NT2/D1 (cell line): ENCODE data around the gene RTRAF.

Experiments used
- DNase-seq: peaks from one replicate; pipeline ENCODE4 v3.0.0-alpha.2; 2011; ENCODE audit warnings: low read depth, low spot score
- H3K27me3 ChIP-seq: 2 replicates; pipeline ENCODE4 v1.6.0; 2011; ENCODE audit warnings: mild to moderate bottlenecking; ENCODE audit not compliant: insufficient read length, insufficient read depth
- H3K36me3 ChIP-seq: 2 replicates; pipeline ENCODE4 v1.6.1; 2011; ENCODE audit warnings: mild to moderate bottlenecking, low read length, mixed read lengths; ENCODE audit not compliant: insufficient read depth, insufficient read length
- H3K4me1 ChIP-seq: 2 replicates; pipeline ENCODE4 v1.5.1; 2011; ENCODE audit not compliant: insufficient read depth, insufficient read length
- H3K4me3 ChIP-seq: 2 replicates; pipeline ENCODE4 v1.5.1; 2011; ENCODE audit warnings: low read depth; ENCODE audit not compliant: insufficient read length
- H3K9ac ChIP-seq: 2 replicates; pipeline ENCODE4 v1.6.0; 2011; ENCODE audit warnings: low read depth; ENCODE audit not compliant: insufficient read length
- H3K9me3 ChIP-seq: 2 replicates; pipeline ENCODE4 v1.5.1; 2011; ENCODE audit warnings: mild to moderate bottlenecking, low read length; ENCODE audit not compliant: insufficient read depth
- SUZ12 ChIP-seq: IDR thresholded peaks from 2 replicates; pipeline ENCODE4 v1.6.1; 2011; ENCODE audit not compliant: insufficient read length, insufficient read depth; ENCODE audit errors: extremely low read depth
- YY1 ChIP-seq: IDR thresholded peaks from 2 replicates; pipeline ENCODE4 v1.6.1; 2011; ENCODE audit not compliant: insufficient read length, insufficient read depth
- ZNF274 ChIP-seq: IDR thresholded peaks from 2 replicates; pipeline ENCODE4 v1.6.1; 2011; ENCODE audit warnings: mild to moderate bottlenecking, low read depth, low read length

Gene RTRAF

DNA sequence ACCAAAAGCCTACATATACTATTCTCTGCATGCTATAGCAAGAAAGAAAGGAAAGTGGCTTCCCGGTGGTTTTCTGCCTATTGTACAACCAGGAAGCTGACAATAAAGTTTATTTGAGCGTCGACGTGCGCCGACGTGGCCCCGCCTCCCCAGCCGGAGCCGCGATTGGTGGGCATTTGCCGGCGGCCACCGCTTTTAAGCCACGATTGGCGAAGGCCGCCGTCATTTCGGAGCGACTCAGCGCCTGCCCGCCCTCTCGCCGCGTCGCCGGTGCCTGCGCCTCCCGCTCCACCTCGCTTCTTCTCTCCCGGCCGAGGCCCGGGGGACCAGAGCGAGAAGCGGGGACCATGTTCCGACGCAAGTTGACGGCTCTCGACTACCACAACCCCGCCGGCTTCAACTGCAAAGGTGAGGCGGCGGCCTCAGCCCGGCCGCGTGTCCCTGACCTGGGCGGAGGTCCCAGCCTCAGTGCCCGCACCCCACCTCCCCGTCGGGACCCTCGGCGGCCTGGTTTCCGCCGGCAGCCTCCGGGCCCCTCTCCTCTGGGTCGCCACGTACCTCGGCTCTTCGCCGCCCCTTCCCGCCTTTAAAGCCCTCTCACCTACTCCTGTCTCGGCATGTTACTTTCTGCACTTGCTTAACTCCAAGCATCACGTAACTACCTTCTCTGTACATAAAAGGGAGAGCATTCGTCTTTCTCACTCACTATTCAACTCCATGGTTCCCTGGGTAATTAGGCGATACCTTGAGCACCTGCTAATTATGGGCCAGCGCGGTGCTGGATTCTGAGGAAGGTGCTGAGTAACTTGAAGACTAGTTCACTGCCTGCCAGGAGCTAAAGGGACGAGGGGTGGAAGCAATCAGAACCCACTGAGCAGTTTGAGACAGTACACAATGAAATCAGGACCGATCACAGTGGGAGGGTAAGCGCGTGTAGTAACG, at the start of gene RTRAF:
TSS of gene RTRAF (plus strand) at position 254 of the 942 bp plus-strand sequence. CDS start at position 348, 94 bp downstream.
- H3K36me3 ChIP-seq, result peaks cover 31% of the 10 kb centered on the region
- peak within 1 kb of the TSS; percentile 85 for H3K4me3 ChIP-seq
- H3K27me3 ChIP-seq, result no peaks in the 10 kb centered on the region
- H3K9ac ChIP-seq, result peak within 1 kb of the TSS; percentile 92
- H3K9me3 ChIP-seq, result no peaks in the 10 kb centered on the region
- peak; percentile 85 for DNase-seq
- H3K4me1 ChIP-seq, result no peaks in the 10 kb centered on the region
- TF ChIP-seq ZNF274 (no peak), SUZ12 (no peak), YY1 (no peak)

DNA sequence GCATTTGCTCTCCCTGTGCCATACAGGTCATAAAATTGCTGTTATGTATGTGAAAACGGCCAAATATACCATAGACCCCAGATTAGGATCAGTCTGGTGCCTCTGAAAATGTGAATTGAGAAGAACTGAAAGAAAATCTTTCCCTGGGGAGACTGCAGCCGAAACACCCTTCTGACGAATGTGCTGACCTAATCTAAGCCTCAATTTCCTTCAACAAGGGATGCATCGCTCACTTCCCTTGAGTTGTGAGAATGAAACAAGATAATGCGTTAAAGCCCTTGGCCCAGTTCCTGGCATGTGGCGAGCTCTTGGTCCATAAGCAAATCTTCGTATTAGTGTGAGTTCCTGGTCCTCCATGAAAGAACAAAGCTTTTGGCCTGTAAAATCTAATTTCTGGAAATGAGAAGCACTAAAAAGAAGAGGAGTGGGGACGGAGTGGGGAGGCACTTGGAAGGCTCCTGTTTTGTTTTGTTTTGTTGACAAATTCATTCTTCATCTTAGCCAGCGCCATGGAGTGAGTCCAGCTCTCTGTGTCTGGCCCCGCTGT, 49.5 kb upstream of the RTRAF start:
- Histone ChIP-seq H3K9ac (no peak overlapping the region), H3K36me3 (no peaks in the 10 kb centered on the region), H3K4me1 (no peaks in the 10 kb centered on the region), H3K9me3 (no peaks in the 10 kb centered on the region), H3K27me3 (no peaks in the 10 kb centered on the region), H3K4me3 (no peak overlapping the region)
- no peak for TF ChIP-seq YY1
- TF ChIP-seq ZNF274, result no peak
- no peak for TF ChIP-seq SUZ12
- DNase-seq, result no peak

DNA sequence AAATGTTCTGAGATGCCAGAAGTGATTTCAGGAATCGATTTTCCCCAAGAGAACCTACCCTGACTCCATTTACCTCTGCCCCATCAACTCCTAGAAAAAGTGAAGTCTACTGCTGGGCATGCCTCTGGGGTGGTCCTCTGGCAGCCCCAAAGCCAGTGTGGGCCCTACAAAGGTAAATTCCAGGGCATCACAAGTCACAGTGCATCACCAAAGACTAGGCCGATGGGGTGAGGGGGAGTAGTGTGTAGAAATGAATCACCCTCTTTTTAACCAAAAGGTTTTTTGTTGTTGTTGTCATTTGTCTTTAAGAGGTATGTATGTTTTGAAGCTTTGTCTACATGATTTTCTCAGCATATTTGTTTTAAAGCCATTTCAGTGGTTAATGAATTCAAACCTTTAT, 46.4 kb upstream of the RTRAF start:
- TF ChIP-seq SUZ12 (no peak), YY1 (no peak), ZNF274 (no peak)
- H3K36me3 ChIP-seq, result no peaks in the 10 kb centered on the region

DNA sequence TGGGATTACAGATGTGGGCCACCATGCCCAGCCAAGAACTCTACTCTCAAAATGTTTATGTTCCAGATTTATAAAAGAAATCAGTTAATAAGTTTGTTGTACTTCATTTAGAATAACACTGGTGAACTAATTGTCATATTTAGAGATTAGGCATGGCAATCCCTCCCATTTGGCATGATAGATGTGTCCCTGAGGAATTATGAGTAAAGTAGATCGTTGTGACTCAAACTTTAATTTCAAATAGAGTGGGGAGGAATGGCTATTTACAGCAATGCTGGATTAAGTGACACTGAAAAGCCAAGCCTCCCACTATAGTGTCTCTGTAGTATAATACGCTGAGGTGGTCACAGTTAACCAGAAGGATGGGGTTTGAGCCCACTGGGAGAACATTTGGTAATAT, 39.3 kb upstream of the RTRAF start:
- H3K36me3 ChIP-seq, result no peaks in the 10 kb centered on the region
- TF ChIP-seq ZNF274, result no peak
- no peak for TF ChIP-seq SUZ12
- no peak for TF ChIP-seq YY1
- H3K27me3 ChIP-seq, result no peaks in the 10 kb centered on the region
- H3K4me3 ChIP-seq, result no peak overlapping the region
- no peak overlapping the region for H3K9ac ChIP-seq
- H3K4me1 ChIP-seq, result no peaks in the 10 kb centered on the region
- peaks cover 10% of the 10 kb centered on the region; the same call in 1 of the 2 replicates for H3K9me3 ChIP-seq
- DNase-seq, result no peak

More for the DNA sequence above, 46.4 kb upstream of the RTRAF start:
- H3K4me1 ChIP-seq, result no peaks in the 10 kb centered on the region
- no peak for DNase-seq
- H3K27me3 ChIP-seq, result no peaks in the 10 kb centered on the region
- H3K4me3 ChIP-seq, result no peak overlapping the region
- H3K9ac ChIP-seq, result no peak overlapping the region
- H3K9me3 ChIP-seq, result peaks cover 4% of the 10 kb centered on the region; the same call in 1 of the 2 replicates

DNA sequence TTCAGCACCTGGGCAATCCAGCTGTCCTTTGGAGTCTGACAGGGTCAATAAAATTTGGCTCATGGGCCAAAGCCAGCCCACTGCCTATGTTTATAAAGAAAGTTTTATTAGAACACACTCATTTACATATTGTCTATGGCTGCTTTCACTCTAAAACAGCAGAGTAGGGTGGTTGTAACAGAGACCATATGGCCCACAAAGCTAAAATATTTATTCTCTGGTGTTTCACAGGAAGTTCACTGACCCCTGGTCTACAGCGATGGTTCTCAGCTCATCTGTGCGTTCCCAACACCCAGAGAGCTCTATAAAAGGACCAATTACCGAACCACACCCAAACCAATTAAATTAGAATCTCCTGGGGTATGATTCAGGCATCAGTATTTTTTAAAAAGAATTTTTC, 37.7 kb upstream of the RTRAF start:
- Histone ChIP-seq H3K4me1 (no peaks in the 10 kb centered on the region), H3K9me3 (peaks cover 10% of the 10 kb centered on the region; the same call in 1 of the 2 replicates), H3K27me3 (no peaks in the 10 kb centered on the region), H3K36me3 (no peaks in the 10 kb centered on the region), H3K9ac (no peak overlapping the region), H3K4me3 (no peak overlapping the region)
- TF ChIP-seq YY1 (no peak), SUZ12 (no peak), ZNF274 (no peak)
- no peak for DNase-seq

DNA sequence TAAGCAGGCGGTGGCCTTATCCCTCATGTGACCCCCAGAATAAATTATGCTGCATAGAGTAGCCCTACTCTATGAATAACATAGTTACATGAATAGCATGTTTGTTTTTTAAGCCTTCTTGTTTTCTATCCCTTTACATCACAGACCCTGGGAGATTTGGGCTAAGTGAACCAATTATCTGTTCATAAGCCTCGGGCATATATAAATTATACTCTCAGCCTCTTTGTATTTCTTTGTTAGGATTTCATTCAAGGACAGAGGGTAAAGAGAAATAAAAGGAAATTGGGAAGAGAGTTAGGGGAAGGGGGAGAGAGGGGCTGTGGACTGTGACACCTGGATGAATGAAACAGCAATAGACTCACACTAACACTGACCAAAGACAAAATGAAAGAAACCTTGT, 35.3 kb upstream of the RTRAF start:
- H3K9ac ChIP-seq, result no peak overlapping the region
- TF ChIP-seq SUZ12, result no peak
- TF ChIP-seq YY1, result no peak
- no peak for DNase-seq
- peaks cover 12% of the 10 kb centered on the region; the same call in 1 of the 2 replicates for H3K9me3 ChIP-seq
- no peaks in the 10 kb centered on the region for H3K27me3 ChIP-seq
- no peaks in the 10 kb centered on the region for H3K36me3 ChIP-seq
- no peak overlapping the region for H3K4me3 ChIP-seq
- no peaks in the 10 kb centered on the region for H3K4me1 ChIP-seq

- no peaks in the 10 kb centered on the region for H3K27me3 ChIP-seq
- TF ChIP-seq ZNF274, result no peak
- TF ChIP-seq YY1, result no peak
- no peak for TF ChIP-seq SUZ12
- DNase-seq, result no peak
Observed at GRCh38 chr14:51954657-51955056, 34.7 kb upstream of the RTRAF start.

More at GRCh38 chr14:51954657-51955056, 34.7 kb upstream of the RTRAF start:
- Histone ChIP-seq H3K9me3 (peaks cover 12% of the 10 kb centered on the region; the same call in 1 of the 2 replicates), H3K4me1 (no peaks in the 10 kb centered on the region), H3K4me3 (no peak overlapping the region), H3K36me3 (no peaks in the 10 kb centered on the region), H3K9ac (no peak overlapping the region)
